Measurements from ENCODE around the gene VCAN.
A peak's percentile ranks its signal among the peaks of the same experiment; 100 is the strongest.

VCAN gene

DNA sequence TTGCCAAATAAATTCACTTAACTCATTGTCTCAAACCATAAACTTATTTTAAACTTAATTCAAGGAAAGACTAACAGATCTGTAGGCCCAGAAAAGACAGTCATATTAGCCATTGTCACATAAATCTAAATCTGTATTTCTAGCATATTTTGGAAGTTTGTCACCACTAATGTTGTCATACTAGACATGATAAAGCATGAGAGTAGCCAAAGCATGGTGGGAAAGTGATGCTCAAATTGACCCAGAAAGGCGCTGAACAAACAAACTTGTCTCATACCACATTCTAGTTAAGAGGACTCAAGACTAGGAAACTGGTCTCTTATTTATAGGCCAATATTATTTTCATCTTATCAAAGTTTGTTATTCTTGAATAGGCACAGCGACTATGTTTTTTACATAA lies 99.4 kb downstream of the VCAN start:
- no peak for DNase-seq

DNA sequence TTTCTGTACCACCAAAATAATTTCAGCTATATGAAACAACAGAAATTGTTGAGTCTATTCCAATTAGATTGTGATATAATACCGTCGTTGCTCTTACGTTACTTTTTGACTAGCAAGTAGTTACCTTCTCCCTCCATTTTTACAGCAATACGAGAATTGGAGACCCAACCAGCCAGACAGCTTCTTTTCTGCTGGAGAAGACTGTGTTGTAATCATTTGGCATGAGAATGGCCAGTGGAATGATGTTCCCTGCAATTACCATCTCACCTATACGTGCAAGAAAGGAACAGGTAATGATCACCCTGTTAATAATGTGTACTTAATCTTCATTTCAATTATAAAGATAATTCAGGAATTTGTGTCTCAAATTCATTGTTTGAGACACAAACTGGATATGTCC lies 100.7 kb downstream of the VCAN start:
- DNase-seq = no peak

DNA sequence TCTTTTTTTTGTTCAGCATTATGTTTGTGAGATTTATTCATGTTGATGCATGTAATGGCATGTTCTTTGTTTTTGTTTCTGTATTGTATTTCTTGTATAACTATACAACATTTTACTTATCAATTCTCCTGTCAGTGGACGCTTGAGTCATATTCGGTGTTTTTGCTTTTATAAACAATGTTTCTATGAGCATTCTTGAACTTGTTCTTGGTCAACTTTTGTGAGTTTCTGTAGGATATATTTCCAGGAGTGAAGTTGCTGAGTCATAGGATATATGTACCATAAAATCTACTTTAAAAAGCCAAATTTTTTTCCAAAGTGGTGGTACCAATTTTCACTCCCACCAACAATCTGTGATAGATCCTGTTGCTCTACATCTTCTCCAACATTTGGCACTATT lies 104.8 kb downstream of the VCAN start:
- no peak for DNase-seq

DNA sequence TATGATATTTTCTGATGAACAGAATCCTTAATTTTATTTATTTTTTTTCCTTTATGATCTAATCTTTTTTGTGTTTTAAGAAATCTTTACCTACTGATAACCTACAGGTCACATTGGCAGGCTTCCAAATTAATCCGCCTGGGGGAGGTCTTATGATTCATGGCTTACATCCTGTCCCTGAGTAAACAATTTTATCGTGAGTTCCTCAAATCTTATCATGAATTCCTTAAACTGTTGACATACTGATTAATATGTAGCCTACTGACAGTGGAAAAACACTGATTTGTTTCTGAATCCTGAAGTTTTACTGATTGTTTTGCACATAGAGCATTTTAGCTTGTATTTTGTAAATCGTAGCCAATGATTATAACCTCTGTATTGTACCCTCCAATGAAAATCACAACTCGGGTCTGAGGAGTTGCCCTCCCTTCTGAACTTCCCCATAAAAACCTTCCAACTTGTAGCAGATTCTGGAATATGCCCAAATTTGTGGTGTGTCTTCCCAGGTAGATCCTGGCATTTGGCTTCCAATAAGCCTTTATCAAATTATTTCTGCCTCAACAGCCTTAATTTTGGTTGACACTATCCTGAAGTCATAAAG lies 105.6 kb downstream of the VCAN start:
- DNase-seq = no peak

DNA sequence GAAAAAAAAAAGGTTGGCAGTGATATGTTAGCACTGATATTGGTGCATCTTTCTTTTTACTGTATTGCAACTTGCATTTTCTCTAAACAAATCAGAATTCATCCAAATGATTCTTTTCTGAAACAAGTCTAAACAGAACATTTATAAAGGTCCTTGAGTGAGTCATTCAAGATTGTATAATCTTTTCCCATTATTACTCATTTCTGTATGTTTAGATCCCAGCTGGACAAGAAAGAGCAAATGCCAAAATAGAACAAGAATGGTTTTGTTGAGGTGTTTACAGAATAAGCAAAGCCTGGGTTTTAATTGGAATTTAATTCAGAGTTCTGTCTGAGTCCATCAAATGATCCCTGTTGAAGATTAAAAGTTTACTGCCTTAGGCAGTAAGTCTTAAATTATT lies 112.3 kb downstream of the VCAN start:
- no peak for DNase-seq

DNA sequence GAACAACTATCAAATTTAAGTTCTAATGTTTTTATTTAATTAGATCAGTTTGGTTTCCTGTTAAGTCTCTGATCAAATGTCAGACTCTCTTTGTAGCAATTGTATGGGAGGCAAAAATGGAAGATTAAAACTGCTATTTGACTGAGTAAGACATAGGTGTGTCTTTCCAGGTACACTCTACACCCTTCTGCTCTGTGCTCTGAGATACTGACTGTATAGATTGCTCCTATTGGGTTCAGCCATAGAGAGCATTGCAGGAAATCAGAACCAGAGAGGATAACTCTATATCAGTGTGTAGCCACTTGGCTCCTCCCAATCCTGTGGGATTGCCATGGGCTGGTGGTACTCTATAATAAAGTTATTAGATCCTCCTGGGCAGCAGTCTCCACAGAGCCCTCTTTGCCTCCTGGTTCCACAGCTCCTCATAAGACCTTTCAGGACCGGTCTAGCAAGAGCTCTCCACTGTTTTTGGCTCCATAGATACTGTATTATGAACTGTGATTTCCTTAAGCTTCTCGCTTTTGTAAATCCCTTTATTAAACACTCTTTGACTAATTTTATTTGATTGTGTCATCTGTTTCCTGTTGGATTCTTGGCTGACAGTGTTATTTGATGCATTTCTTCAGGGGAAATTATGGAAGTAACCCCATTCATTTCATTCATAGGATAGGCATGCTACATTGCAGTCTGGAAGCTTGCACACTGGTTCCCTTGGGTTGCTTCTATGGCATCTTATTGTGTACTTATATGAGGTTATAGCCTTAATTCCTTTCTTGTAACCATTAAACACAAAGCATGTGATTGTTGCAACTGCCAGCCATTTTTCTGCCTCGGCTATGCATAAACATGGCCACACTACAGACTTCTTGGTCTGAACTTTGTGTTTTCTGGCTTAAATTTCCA lies 115.6 kb downstream of the VCAN start:
- DNase-seq = no peak

DNA sequence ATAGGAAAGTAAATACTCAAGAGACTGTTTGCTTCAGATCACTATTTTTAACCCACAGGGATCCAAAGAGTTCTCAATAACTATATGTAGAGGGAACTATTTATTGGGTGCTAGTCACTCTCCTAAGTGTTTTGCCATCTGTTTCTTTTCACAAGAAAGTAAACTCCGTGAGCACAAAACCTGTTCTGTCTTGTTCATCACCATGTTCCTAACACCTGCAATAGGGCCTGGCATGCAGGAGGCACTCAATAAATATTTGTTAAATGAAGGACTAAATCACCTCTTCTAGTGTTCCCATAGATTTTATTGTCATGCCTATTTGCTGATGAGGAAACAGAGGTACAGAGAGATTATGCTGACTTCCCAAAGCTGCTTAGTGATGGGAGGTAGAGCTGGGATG lies 118.2 kb downstream of the VCAN start:
- peak; percentile 84 for DNase-seq

DNA sequence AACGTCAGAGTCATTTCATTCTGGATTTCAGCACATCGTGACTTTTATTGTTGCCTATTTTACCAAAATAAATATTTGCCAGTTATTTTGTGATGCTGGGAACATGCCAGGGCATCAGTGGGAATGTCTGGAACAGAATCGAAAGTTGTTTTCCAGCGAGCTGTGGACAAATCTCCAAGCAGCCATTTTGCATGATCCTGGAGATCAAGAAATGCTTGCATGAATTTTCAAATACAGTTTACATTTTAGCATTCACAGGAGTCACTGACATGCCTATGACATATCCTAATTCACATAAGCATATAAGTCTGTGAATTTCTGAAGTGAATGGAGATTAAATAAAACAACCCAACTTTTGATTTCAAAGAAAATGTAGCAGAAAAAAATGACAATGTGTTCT lies 119.4 kb downstream of the VCAN start:
- DNase-seq = peak; percentile 14

DNA sequence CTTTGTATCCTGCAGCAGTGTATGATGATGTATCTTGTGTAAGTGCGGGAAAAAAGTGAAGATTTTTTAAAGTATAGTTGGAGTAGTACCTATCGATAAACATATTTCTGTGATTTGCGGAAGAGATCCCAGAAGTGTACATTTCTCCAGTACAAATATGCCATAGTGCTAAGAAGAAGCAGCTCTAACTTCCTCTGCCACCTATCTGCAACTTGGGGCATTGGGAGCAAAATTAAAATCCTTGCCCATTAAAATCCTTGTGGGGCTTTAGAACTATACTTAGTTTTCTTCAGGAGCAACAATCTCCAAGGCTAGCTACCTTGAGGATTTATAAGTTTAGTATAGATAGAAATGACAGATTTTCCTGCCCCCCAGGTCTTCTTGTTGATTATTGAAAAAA lies 123.7 kb downstream of the VCAN start:
- no peak for DNase-seq

DNA sequence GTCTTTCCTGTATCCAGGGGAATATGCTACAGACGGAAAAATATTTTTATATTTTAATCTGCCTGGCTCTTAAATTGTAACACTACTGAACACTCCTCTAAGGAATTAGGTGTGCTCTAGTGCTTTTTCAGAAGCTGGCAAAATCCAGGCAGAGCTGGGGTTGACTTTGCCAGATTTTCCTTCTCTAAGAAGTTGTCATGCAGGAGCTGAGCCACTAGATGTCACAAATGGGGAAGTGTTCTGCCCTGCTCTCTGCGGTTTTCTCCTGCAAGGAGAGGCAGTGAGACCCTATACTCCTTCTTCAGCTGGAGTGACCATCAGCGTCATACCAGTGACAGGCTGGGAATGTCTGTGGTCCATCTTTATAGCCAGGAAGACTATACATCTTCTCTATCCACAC lies 136.6 kb downstream of the VCAN start:
- DNase-seq = peak; percentile 39

DNA sequence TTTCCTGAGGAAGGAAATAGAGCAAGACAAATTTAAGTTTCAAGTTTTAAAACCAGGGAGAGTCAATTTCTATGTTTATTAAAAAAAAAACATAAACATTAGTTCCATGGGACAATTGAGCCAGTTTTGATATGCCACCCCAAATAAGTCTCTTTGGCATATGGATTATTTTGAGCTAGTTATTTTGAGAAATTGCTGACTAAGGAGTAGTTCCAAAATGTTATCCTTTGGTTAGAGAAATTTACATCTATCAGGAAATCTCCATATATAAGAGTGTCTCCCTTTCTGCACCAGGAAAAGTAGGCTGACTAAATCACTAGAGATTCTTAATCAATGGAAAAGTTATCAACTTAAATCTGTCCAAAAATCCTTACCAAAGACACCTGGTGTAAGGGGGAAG lies 143.3 kb downstream of the VCAN start:
- DNase-seq = no peak

DNA sequence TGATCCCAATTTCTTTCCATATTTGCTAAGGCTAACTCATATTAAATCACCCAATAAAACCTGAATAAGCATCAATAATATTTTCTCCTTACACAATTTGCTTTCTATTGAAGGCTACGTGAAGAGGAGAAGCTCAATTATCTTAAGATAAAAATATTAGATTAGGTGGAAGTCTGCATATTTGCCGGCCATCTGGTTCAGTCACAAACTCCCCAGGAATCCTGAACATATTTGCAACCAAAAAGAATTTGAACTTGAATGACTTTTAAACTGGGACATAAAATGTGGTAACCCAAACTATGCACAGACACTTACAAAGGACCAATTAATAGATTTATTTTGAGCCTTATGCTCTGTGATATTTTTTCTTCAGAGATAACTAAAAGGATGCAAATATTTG lies 156.8 kb downstream of the VCAN start:
- no peak for DNase-seq

All from NCI-H345 (cell line).